Measurements from ENCODE around the gene SPARC.

DNA sequence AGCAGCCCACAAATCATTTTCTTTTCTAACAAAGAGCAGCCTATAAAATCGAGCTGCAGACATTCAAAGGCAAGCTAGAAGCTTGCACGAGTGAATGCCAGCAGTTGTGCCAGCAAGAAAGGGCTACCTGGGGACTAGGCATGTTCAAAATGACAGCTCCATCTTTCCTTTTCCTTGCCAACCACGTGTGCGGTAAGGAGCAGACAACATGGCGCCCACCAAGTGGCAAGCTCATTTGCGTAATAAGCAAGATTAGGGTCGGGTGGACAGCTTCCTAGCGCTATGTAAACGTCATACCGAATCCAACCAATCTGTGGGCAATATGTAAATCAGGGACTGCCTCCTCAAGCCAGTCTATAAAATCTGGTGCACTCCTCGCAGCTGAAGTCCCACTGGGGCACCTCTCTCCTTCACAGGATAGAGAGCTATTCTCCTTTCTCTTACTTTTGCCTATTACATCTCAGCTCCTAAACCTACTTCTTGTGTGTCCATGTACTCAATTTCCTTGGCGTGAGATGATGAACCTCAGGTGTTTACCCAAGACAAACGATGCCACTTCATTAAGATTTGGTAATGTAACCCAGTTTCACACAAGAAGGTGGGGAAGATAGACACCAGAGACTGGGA, 22.5 kb upstream of the SPARC start:
- TF ChIP-seq EZH2 (IDR thresholded peaks at IDR 0.05; ENCODE audit: borderline replicate concordance) (no peak), EZH2phosphoT487 (IDR thresholded peaks at IDR 0.05; ENCODE audit: low read depth, severe bottlenecking, unreplicated experiment) (no peak)
- TF ChIP-seq, protein P1, sequence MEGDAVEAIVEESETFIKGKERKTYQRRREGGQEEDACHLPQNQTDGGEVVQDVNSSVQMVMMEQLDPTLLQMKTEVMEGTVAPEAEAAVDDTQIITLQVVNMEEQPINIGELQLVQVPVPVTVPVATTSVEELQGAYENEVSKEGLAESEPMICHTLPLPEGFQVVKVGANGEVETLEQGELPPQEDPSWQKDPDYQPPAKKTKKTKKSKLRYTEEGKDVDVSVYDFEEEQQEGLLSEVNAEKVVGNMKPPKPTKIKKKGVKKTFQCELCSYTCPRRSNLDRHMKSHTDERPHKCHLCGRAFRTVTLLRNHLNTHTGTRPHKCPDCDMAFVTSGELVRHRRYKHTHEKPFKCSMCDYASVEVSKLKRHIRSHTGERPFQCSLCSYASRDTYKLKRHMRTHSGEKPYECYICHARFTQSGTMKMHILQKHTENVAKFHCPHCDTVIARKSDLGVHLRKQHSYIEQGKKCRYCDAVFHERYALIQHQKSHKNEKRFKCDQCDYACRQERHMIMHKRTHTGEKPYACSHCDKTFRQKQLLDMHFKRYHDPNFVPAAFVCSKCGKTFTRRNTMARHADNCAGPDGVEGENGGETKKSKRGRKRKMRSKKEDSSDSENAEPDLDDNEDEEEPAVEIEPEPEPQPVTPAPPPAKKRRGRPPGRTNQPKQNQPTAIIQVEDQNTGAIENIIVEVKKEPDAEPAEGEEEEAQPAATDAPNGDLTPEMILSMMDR (IDR thresholded peaks at IDR 0.05; ENCODE audit: poor library complexity), result no peak

Measured in hepatocyte (in vitro differentiated cells).